Psoas muscle (tissue), 8 donors: ENCODE results near the gene SNW1. TPM values are rescaled to one million over a fixed set of nuclear protein-coding genes. Genes with fewer than 3 reads are reported as not detected.

Source experiments
- ATAC-seq, 4 donors: fragments of 200-7000 bp; cut with Tn5 transposase; one replicate each; pipeline ENCODE4 v1.9.1; 2020; ENCODE audit warnings: moderate library complexity in 3 of 4, mild to moderate bottlenecking in 2 of 4
- DNase-seq, 2 donors: peaks; one replicate each; pipeline ENCODE4 v3.0.0-alpha.2; 2020
- H3K27ac ChIP-seq: fragments of 200-600 bp; one replicate; pipeline ENCODE4 v1.8.0; 2022
- H3K27me3 ChIP-seq, 3 donors: fragments of 200-600 bp in 1 of 3; one replicate each; pipeline versions ENCODE4 v1.6.1 to v1.8.0; 2013 to 2022; ENCODE audit warnings: low read length in 2 of 3, mild to moderate bottlenecking in 2 of 3, moderate library complexity in 1 of 3; ENCODE audit not compliant: insufficient read depth in 3 of 3
- H3K36me3 ChIP-seq, 2 donors: fragments of 200-600 bp in 1 of 2; one replicate each; pipeline versions ENCODE4 v1.6.1 to v1.8.0; 2013 to 2022; ENCODE audit warnings: low read depth in 1 of 2, mild to moderate bottlenecking in 1 of 2, moderate library complexity in 1 of 2; ENCODE audit not compliant: insufficient read depth in 1 of 2
- H3K4me1 ChIP-seq: fragments of 200-600 bp; one replicate; pipeline ENCODE4 v1.8.0; 2022
- H3K4me3 ChIP-seq: fragments of 200-600 bp; one replicate; pipeline ENCODE4 v1.8.0; 2022; ENCODE audit warnings: mild to moderate bottlenecking
- H3K9me3 ChIP-seq: fragments of 200-600 bp; one replicate; pipeline ENCODE4 v1.8.0; 2022
- WGBS, 3 donors: extraction: QIAGEN DNeasy Blood & Tissue Kit; methylation state at CpG; one replicate each; pipeline versions ENCODE4 v1.1.6 to v1.1.7; 2013; 5-methylcytosine and 5-hydroxymethylcytosine counted together
- intact Hi-C, 2 donors: fragments of 100-400 bp; cut with DNase I; formaldehyde crosslinking; loops; one replicate each; pipeline versions ENCODE4 v1.11.0 to v1.14.2; 2022
- polyA plus RNA-seq, 3 donors: library from polyadenylated mRNA; stranded (reverse); fragments of 200-250 nt; gene quantifications; one replicate each; pipeline ENCODE4 v1.2.3, GENCODE V29; 2013
- total RNA-seq, 4 donors: library from RNA; stranded (reverse); fragmentation: NEBNext Ultra II Directional in 2 of 4; extraction: Animal tissue kit (Norgen Biotek cat#: 25700) in 2 of 4; gene quantifications; one replicate each; pipeline versions ENCODE4 v1.2.1 to v1.2.4, GENCODE V29; 2021 to 2023
- TF ChIP-seq, protein P1 (sequence below): fragments of 200-600 bp; IDR thresholded peaks from one replicate; pipeline ENCODE4 v1.8.0; 2022; ENCODE audit warnings: antibody characterized with exemption
- donor health status: healthy with polysubstance abuse.
- donor health status: DM: no; HTN: no; CAD: no; lungs with moderate emphysema.
- donor health status: Bipolar disorder and iron deficiency.
- donor health status: healthy.
- donor health status: DM: yes; HTN: yes; CAD: no.
- donor health status: DM: no; HTN: no; CAD: no.
- donor health status: DM: no; HTN: no; CAD: no.
- donor health status: DM: yes; HTN: yes; CAD: no.

Gene SNW1
- total and polyA plus RNA-seq, 7 donors, result 49.2 to 95.0 (median 64.5) TPM

- no peak for ATAC-seq
- 64 to 72% (median 72%) methylated on average over 3 of the region's 3 CpGs for WGBS, 3 donors
- TF ChIP-seq, protein P1, sequence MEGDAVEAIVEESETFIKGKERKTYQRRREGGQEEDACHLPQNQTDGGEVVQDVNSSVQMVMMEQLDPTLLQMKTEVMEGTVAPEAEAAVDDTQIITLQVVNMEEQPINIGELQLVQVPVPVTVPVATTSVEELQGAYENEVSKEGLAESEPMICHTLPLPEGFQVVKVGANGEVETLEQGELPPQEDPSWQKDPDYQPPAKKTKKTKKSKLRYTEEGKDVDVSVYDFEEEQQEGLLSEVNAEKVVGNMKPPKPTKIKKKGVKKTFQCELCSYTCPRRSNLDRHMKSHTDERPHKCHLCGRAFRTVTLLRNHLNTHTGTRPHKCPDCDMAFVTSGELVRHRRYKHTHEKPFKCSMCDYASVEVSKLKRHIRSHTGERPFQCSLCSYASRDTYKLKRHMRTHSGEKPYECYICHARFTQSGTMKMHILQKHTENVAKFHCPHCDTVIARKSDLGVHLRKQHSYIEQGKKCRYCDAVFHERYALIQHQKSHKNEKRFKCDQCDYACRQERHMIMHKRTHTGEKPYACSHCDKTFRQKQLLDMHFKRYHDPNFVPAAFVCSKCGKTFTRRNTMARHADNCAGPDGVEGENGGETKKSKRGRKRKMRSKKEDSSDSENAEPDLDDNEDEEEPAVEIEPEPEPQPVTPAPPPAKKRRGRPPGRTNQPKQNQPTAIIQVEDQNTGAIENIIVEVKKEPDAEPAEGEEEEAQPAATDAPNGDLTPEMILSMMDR, result no peak
Observed at GRCh38 chr14:77730976-77731497, 29.9 kb downstream of the SNW1 start.

DNA sequence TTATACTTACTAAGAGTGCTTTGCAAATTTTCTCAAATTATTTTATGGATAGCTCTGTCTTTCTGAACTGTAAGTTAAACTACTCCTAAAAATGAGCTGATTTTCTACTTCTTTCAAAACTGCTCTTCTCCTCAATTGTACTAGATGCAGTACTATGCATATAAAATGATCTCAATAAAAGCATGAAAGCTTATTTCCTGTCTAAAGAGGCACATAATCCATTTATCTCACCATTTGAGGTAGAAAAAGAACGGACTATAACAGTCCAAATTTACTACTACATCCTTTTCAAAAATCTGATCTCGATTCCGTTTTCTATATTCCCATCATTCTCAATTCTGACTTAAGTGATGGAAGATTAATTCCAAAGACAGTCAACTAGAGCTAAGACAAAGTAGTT is 38.7 kb downstream of the SNW1 start:
- TF ChIP-seq, protein P1, result no peak
- DNase-seq (no peak), ATAC-seq (no peak)
- Histone ChIP-seq H3K4me1 (no peaks in the 10 kb centered on the region), H3K27ac (no peak overlapping the region), H3K4me3 (no peak overlapping the region), H3K27me3 (no peaks in the 10 kb centered on the region), H3K9me3 (no peaks in the 10 kb centered on the region), H3K36me3 (peaks cover 15 to 100% of the 10 kb centered on the region in 2 donors)
- intact Hi-C loops, result no loop called here
- WGBS, 3 donors, result 92 to 95% (median 95%) methylated on average over 3 of the region's 3 CpGs

More at GRCh38 chr14:77730976-77731497, 29.9 kb downstream of the SNW1 start:
- Histone ChIP-seq H3K4me3 (no peak overlapping the region), H3K4me1 (peaks cover 7% of the 10 kb centered on the region), H3K9me3 (no peaks in the 10 kb centered on the region), H3K27ac (no peak overlapping the region), H3K36me3 (peaks cover 4 to 100% of the 10 kb centered on the region in 2 donors), H3K27me3 (no peaks in the 10 kb centered on the region)
- intact Hi-C loops, result no loop called here
- DNase-seq, result no peak

- no peaks in the 10 kb centered on the region for H3K27me3 ChIP-seq
- ATAC-seq (no peak), DNase-seq (no peak)
- TF ChIP-seq, protein P1, result no peak
- H3K36me3 ChIP-seq, result peaks cover 15 to 100% of the 10 kb centered on the region in 2 donors
- WGBS, 3 donors, result 89 to 95% (median 91%) methylated on average over 5 of the region's 5 CpGs
- intact Hi-C loops, result no loop called here
- H3K4me1 ChIP-seq, result no peaks in the 10 kb centered on the region
- no peaks in the 10 kb centered on the region for H3K9me3 ChIP-seq
- no peak overlapping the region for H3K27ac ChIP-seq
- no peak overlapping the region for H3K4me3 ChIP-seq
Observed at GRCh38 chr14:77721437-77721836, 39.5 kb downstream of the SNW1 start.

DNA sequence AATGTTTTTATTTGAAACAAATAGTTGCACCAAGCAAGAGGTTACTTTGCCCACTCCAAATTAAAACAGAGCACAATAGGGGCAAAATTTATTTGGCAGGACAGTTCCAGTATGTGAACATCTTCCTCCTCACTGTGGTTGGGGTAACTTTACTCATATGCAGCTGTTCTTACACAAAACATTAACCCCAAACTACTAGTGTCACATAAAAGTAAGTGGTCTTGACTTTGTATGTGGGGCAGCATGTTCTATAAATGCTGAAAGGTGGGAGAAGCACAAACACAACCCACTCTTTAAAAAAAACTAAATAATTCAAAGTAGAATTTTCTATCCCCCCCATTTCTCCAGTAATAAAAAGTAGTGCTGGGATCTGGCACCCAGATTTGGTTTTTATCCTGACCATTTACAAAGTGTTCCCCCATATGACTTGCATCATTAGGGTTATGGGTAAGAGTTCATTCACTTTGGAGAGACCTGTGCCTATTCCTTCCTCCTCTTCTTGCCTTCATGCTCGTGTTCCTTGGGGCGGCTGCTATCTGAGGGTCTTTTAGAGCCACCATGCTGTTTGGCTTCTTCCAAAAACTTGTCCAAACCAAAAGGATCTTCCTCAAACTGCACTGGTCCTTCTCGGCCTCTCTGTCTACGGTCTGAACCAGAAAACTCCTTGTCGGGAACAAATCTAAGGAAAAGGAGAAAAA is 43.2 kb downstream of the SNW1 start:
- Histone ChIP-seq H3K27ac (no peak overlapping the region), H3K27me3 (no peaks in the 10 kb centered on the region), H3K9me3 (no peaks in the 10 kb centered on the region), H3K4me1 (peaks cover 4% of the 10 kb centered on the region), H3K36me3 (peaks cover 6 to 100% of the 10 kb centered on the region in 2 donors), H3K4me3 (no peak overlapping the region)
- intact Hi-C loops, result no loop called here
- TF ChIP-seq, protein P1, result no peak
- DNase-seq (no peak), ATAC-seq (no peak)
- WGBS, 3 donors, result 74 to 85% (median 75%) methylated on average over 5 of the region's 5 CpGs
